ENCODE data around the gene SHF.

The SHF gene

DNA sequence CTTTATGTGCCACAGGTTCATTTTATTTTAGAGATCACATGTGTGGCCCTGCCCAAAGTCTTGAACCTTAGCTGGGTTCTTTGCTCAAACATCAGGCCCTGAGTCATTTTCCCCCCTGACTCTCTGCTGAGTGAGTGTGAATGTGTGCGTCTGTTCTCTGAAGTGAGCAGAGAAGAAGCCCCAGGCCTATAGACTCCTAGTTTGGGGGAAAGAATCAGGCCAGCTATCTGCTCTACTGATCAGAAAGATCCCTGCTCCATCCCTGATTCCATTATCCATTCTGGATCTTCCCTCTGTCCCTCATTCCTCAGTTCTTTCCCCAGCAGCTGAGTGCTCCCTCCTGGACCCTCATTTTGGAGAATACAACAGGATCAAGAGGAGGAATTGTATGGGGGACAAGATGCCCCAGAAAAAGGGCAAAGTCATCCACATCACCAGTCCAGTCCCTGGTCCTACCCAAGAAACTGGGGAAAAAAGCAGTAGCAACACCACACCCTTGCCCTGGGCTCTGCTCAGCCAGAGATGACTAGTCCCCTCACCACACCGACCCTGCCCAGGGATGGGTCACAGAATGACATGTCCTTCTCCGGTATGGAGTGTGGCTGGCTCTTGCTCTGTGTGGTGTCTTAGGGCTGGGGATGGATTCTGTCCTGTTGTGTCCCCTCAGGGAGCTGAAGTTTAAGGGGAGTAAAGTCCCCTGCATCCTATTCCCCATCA lies 54.8 kb downstream of the SHF start:
- FAIRE-seq (no peak), DNase-seq (ENCODE audit: insufficient read length, low spot score) (no peak)
- no peak for TF ChIP-seq SPI1 (IDR thresholded peaks at IDR 0.05; ENCODE audit: low read depth, low read length)
- TF ChIP-seq PAX5 (IDR thresholded peaks at IDR 0.05; ENCODE audit: insufficient read depth, low read length, severe bottlenecking) = no peak
- TF ChIP-seq POU2F2 (IDR thresholded peaks at IDR 0.05; ENCODE audit: low read depth, low read length) = no peak
- TF ChIP-seq TAF1 (IDR thresholded peaks at IDR 0.05; ENCODE audit: low read depth, low read length) = no peak
- no peak for TF ChIP-seq POLR2AphosphoS5 (IDR thresholded peaks at IDR 0.05; ENCODE audit: low read depth, low read length)
- TF ChIP-seq POLR2A (IDR thresholded peaks at IDR 0.05; ENCODE audit: low read depth, low read length) = no peak

- DNase-seq (ENCODE audit: insufficient read length, low spot score) (no peak), FAIRE-seq (no peak)
- TF ChIP-seq PAX5 (IDR thresholded peaks at IDR 0.05; ENCODE audit: insufficient read depth, low read length, severe bottlenecking) = no peak
- TF ChIP-seq POU2F2 (IDR thresholded peaks at IDR 0.05; ENCODE audit: low read depth, low read length) = no peak
- no peak for TF ChIP-seq TAF1 (IDR thresholded peaks at IDR 0.05; ENCODE audit: low read depth, low read length)
- TF ChIP-seq POLR2A (IDR thresholded peaks at IDR 0.05; ENCODE audit: low read depth, low read length) = no peak
- no peak for TF ChIP-seq POLR2AphosphoS5 (IDR thresholded peaks at IDR 0.05; ENCODE audit: low read depth, low read length)
- no peak for TF ChIP-seq SPI1 (IDR thresholded peaks at IDR 0.05; ENCODE audit: low read depth, low read length)
These were observed 56.3 kb downstream of the SHF start for GRCh38 chr15:45131510-45131909.

- FAIRE-seq (no peak), DNase-seq (ENCODE audit: insufficient read length, low spot score) (no peak)
- no peak for TF ChIP-seq POLR2AphosphoS5 (IDR thresholded peaks at IDR 0.05; ENCODE audit: low read depth, low read length)
- TF ChIP-seq SPI1 (IDR thresholded peaks at IDR 0.05; ENCODE audit: low read depth, low read length) = no peak
- no peak for TF ChIP-seq POLR2A (IDR thresholded peaks at IDR 0.05; ENCODE audit: low read depth, low read length)
- no peak for TF ChIP-seq TAF1 (IDR thresholded peaks at IDR 0.05; ENCODE audit: low read depth, low read length)
- TF ChIP-seq POU2F2 (IDR thresholded peaks at IDR 0.05; ENCODE audit: low read depth, low read length) = no peak
- no peak for TF ChIP-seq PAX5 (IDR thresholded peaks at IDR 0.05; ENCODE audit: insufficient read depth, low read length, severe bottlenecking)
These were observed 57.3 kb downstream of the SHF start for GRCh38 chr15:45130291-45131000.

GRCh38 chr15:45129651-45130129 lies 58.1 kb downstream of the SHF start, which contains the start of the genes DUOX1 and DUOXA1:
TSS of gene DUOX1 (plus strand) at chr15:45129994. CDS start at chr15:45131967, 1,973 bp downstream.
TSS of gene DUOXA1 (minus strand) at chr15:45129879. CDS start at chr15:45123014, 6,865 bp downstream.
- TF ChIP-seq POLR2A (IDR thresholded peaks at IDR 0.05; ENCODE audit: low read depth, low read length) = no peak
- TF ChIP-seq POLR2AphosphoS5 (IDR thresholded peaks at IDR 0.05; ENCODE audit: low read depth, low read length) = no peak
- no peak for TF ChIP-seq TAF1 (IDR thresholded peaks at IDR 0.05; ENCODE audit: low read depth, low read length)
- TF ChIP-seq SPI1 (IDR thresholded peaks at IDR 0.05; ENCODE audit: low read depth, low read length) = no peak
- no peak for TF ChIP-seq POU2F2 (IDR thresholded peaks at IDR 0.05; ENCODE audit: low read depth, low read length)
- no peak for TF ChIP-seq PAX5 (IDR thresholded peaks at IDR 0.05; ENCODE audit: insufficient read depth, low read length, severe bottlenecking)
- FAIRE-seq = no peak
- no peak for DNase-seq (ENCODE audit: insufficient read length, low spot score)

DNA sequence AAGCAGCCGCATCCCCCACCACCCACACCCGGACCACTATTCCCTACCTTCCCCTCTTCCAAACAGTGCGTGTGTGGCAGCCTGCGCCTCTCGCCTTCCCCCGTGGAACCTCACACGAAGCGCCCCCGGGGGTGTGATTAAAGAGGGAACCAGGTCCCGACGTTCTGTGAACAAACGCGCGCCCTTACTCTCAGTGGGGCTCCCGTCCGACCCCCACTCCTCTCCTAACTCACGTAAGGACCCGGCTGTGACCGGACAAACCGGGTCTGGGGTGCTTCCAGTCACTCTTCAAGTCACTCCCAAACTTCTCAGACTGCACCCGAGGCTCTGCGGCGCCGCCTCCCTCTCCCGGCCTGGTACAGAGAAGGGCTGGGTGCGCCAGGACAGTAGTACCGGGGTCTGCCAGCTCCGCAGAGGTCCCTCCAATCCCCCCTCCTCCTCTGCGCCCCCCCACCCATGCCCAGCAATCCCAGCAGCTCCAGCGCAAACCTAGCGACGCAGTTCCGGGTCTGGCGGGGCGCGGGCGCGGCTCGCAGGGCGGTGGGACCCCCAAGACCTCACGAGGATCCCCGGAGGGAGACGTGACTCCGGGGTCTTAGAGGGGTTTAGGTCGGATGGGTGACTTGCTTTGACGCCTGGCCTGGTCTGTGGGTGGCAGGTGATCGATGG lies 58.7 kb downstream of the SHF start:
- TF ChIP-seq POLR2A (IDR thresholded peaks at IDR 0.05; ENCODE audit: low read depth, low read length) (no peak), POU2F2 (IDR thresholded peaks at IDR 0.05; ENCODE audit: low read depth, low read length) (no peak), SPI1 (IDR thresholded peaks at IDR 0.05; ENCODE audit: low read depth, low read length) (no peak), TAF1 (IDR thresholded peaks at IDR 0.05; ENCODE audit: low read depth, low read length) (no peak), PAX5 (IDR thresholded peaks at IDR 0.05; ENCODE audit: insufficient read depth, low read length, severe bottlenecking) (no peak), POLR2AphosphoS5 (IDR thresholded peaks at IDR 0.05; ENCODE audit: low read depth, low read length) (no peak)
- FAIRE-seq (no peak), DNase-seq (ENCODE audit: insufficient read length, low spot score) (no peak)

DNA sequence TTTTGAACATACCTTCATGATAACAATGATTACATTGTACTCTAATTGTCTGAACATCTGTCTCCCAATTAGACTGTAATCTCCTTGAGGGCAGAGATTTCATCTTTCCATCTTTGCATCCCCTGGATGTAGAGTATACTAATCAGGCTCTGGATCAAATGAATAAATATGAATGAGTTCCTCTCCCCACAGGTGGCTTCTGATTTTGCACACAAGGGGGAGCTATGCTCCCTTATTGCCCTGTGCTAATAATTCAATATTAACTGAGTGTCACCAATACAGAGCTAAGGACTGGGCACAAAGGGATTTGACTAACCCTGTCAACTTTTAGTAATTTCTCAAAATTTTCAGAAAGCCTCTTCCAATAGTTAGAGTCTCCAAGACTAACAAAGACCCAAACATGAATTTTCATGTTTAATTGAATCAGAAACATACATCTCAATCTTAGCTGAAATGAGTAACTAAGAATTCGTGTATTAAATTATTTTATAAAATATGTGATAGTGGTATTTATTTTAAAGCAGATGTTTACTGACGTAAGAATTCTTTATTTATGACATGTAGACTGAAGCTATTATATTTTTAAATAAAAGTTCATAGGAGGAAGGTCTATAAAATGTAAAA lies 61.1 kb downstream of the SHF start:
- no peak for FAIRE-seq

DNA sequence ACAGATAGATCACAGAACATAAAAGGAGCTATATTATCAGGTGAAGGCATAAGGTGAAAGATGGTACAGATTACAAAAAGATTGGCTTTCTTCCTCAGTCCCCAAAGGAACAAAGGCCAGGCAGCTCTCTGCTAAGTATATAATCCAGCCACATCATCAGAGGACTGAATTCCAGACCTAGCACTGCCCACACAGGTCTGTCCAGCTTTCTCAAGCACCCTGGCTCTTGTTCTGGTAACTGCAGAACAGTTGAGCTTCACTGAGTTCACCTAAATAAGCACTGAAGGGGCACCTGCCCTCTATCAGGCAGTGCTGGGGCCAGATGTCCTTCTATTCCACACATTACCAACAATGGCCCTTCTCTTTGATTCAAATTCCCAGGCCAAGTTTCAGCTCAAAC lies 64.4 kb downstream of the SHF start:
- no peak for TF ChIP-seq PAX5 (IDR thresholded peaks at IDR 0.05; ENCODE audit: insufficient read depth, low read length, severe bottlenecking)
- FAIRE-seq = no peak
- DNase-seq (ENCODE audit: insufficient read length, low spot score) = no peak

More for the DNA sequence above, 61.1 kb downstream of the SHF start:
- no peak for TF ChIP-seq PAX5 (IDR thresholded peaks at IDR 0.05; ENCODE audit: insufficient read depth, low read length, severe bottlenecking)
- no peak for TF ChIP-seq POLR2A (IDR thresholded peaks at IDR 0.05; ENCODE audit: low read depth, low read length)
- TF ChIP-seq SPI1 (IDR thresholded peaks at IDR 0.05; ENCODE audit: low read depth, low read length) = no peak
- TF ChIP-seq POU2F2 (IDR thresholded peaks at IDR 0.05; ENCODE audit: low read depth, low read length) = no peak
- no peak for TF ChIP-seq POLR2AphosphoS5 (IDR thresholded peaks at IDR 0.05; ENCODE audit: low read depth, low read length)
- no peak for TF ChIP-seq TAF1 (IDR thresholded peaks at IDR 0.05; ENCODE audit: low read depth, low read length)
- DNase-seq (ENCODE audit: insufficient read length, low spot score) = no peak

DNA sequence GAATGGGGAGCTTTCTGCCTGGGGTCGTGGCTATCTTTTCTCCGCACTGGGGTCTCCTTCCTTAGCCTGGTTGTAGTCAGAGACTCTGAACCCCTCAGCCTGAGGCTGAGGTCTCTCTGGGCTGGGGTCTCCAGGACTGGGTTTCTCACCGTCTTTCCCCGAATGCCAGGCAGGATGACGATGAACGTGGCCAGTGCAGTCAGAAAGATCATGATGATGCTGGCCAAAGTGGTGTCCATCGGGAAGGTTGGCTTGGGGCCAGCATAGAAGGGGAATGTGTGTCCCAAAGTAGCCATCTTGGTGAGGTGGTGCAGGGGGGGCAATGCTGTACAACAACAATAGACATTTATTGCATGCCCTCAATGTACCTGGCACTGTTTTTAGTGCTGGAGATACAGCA lies 65.0 kb downstream of the SHF start:
- no peak for TF ChIP-seq TAF1 (IDR thresholded peaks at IDR 0.05; ENCODE audit: low read depth, low read length)
- no peak for TF ChIP-seq POLR2A (IDR thresholded peaks at IDR 0.05; ENCODE audit: low read depth, low read length)
- no peak for TF ChIP-seq SPI1 (IDR thresholded peaks at IDR 0.05; ENCODE audit: low read depth, low read length)
- TF ChIP-seq POU2F2 (IDR thresholded peaks at IDR 0.05; ENCODE audit: low read depth, low read length) = no peak
- no peak for TF ChIP-seq PAX5 (IDR thresholded peaks at IDR 0.05; ENCODE audit: insufficient read depth, low read length, severe bottlenecking)
- TF ChIP-seq POLR2AphosphoS5 (IDR thresholded peaks at IDR 0.05; ENCODE audit: low read depth, low read length) = no peak
- no peak for DNase-seq (ENCODE audit: insufficient read length, low spot score)
- no peak for FAIRE-seq
